HG03460 (cell line): Measurements from ENCODE around the gene PROS1.
"Not testable (repeated sequence)": the region's sequence is repeated elsewhere in the genome, so short reads cannot be mapped to it uniquely, and the experiment has no call there.

Experiments used
- ATAC-seq: cut with Tn5 transposase; IDR thresholded peaks from one replicate; pipeline ENCODE4 v1.9.1; 2021; ENCODE audit not compliant: unreplicated experiment

PROS1 gene

DNA sequence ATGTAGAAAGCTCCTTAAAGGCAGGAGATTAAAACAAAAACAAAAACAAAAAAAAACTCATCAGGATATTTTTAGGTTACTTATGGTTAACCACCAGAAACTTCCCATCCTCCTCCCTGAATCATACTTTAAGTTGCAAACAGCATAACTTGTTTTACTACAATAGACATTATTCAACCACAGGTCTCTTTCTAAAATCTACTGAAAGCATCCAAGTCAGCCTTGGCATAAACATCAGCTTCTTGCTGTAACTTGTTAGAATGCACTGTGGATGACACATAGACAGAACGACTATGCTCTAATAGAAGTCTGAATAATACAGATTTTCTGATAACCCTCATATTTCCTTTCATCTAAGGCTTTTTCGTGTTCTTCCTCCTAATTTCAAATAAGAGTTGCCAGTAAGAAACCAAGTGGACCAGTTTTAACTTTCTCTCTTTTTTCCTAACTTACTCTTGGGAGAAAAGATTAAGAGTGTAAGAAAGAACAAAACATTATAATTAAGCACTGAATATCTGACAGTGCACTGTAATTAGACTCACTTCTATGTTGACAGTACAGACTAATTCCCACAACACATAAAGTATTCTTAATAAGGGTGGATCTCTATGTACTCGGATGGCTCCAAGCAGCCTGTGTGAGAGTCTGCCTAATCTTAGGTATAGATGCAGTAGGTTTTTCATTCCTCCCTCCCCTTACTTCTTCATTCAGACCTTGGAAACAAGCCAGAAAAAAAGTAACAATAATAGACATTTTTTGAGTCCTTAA, 95.3 kb downstream of the PROS1 start:
- ATAC-seq = not testable (repeated sequence)

DNA sequence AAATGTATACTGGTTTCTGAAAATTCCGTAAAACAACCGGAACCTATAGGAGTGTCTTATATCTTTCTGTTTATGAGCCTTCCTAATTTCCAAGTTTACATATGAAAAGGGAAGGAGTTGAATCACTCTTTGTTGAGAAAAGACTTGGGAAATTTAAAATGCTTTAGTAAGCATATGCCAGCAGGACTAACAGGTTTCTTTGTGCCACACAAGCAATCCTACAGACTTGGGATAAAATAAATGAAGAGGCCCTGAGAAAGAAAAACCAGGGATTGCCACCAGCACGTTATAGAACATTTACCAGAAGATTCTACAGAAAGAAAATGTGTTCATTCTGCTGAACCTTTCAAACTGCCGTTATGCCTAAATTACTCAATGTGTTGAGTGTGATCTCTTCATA, 96.3 kb downstream of the PROS1 start:
- ATAC-seq = not testable (repeated sequence)

DNA sequence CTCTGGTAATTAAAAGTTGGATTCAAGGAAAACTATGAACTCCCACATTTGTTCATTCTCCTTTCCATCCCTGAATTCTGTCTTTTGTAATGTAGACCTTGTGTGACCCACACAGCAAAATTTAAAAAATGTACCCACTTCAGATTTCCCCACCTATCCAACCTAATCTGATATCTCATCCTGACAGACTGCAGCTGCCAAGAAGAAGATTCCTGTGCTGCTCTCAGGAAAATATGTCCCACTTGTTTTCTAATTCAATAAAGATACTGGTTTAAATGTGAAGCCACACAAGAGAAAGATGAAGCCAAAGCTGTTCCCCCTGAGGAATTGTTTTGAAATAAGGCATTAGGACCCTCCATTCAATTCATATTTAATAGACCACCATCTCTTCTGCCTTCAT, 100.3 kb downstream of the PROS1 start:
- ATAC-seq = not testable (repeated sequence)

DNA sequence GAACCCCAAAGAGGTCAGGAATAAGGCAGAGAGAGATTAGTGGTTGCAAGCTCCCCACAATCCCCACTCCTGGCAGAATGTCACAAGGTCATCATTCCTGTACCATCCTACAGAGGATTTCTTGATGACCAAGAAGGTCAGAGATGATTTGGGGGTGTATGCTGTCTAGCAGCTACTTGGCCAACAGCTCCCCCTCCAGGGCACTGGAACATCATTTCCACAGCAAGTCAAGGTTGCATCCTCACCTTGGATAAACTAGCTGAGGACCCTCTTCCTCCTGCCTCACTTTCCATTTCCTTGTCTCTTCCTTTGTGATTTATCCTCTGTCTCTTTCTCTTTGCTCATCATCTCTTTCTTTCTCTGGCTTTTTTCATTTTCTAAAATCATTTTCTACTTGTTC, 106.3 kb downstream of the PROS1 start:
- ATAC-seq = no peak

DNA sequence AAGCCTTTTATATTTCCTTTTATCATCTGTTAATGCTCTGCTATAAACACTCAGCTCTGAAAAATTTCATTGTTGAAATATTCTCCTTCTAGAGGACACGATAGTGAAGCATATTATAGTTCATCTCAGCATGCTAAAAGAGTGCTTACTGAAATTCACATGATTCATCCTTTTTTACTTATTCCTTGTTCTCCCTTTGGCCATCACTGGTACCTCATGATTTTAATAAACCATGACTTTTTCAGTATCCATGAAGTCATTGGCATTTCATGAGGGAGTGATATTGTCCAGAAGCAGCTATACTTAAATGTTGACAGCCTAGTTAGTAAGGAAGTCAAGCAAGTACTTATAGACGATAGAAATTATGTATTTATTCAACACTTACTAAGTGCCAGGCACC, 112.7 kb downstream of the PROS1 start:
- no peak for ATAC-seq

DNA sequence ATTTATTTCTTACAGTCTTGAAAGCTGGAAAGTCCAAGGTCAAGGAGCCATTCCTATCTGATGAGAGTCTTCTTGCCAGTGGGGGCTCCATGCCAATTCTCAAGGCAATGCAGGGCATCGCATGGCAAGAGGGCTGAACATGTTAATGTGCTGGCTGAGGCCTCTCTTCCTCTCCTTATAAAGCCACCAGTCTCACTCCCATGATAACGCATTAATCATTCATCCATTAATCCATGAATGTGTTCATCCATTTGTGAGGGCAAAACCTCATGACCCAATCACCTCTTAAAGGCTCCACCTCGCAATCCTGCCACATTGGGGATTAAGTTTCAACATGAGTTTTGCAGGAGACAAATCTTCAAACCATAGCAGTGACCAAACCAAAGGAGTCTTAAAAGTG, 118.3 kb downstream of the PROS1 start:
- ATAC-seq = no peak

DNA sequence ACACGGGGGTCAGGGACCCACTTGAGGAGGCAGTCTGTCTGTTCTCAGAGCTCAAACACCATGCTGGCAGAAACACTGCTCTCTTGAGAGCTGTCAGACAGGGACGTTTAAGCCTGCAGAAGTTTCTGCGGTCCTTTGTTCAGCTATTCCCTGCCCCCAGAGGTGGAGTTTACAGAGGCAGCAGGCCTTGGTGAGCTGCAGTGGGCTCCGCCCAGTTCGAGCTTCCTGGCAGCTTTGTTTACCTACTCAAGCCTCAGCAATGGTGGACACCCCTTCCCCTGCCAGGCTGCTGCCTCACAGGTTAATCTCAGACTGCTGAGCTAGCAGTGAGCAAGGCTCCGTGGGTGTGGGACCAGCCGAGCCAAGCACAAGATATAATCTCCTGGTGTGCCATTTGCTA, 121.5 kb downstream of the PROS1 start:
- not testable (repeated sequence) for ATAC-seq

DNA sequence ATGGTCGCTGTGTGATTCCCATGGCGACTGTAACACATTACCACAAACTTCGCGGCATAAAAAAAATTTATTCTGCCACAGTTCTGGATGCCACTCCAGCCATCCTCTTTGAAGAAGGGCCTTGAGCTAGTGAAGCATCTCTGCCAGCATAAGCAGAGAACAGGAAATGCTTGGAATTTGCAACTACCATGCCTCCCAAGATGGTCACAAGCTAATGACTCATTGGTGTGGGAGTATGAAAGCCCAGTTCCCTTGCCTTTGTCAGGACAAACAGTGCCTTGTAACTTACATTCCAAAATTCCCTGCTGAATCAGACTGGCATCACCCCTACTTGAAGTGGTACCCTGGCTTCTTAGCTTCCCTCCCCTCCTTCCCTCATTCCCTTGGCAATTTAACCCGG, 129.7 kb downstream of the PROS1 start:
- no peak for ATAC-seq

DNA sequence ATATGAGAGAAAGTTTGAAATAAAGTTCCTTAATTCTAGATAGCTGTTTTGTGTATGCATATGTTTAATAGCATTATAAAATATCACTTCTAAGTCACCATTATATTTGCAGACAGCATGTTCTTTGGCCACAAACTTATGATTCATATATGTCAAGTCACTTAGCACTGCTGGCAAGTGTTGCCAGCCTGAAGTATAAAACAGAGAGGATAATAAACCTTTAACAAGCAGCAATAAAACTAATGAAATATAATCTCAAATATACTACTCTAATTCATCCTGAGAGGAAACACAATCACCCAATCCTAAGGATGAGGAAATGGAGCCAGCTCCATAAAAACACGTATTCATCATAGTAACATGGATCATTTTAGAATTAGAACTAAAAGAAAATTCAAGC, 134.5 kb downstream of the PROS1 start:
- ATAC-seq = not testable (repeated sequence)
